NCI-H146 treated with DMSO at 0.1 percent for 48 hours (cell line): ENCODE measurements around the gene PXK.

ENCODE experiments used
- DNase-seq: peaks from one replicate; lab custom pipeline; 2025; ENCODE audit not compliant: unreplicated experiment; lab: John Stamatoyannopoulos, UW

PXK gene

DNA sequence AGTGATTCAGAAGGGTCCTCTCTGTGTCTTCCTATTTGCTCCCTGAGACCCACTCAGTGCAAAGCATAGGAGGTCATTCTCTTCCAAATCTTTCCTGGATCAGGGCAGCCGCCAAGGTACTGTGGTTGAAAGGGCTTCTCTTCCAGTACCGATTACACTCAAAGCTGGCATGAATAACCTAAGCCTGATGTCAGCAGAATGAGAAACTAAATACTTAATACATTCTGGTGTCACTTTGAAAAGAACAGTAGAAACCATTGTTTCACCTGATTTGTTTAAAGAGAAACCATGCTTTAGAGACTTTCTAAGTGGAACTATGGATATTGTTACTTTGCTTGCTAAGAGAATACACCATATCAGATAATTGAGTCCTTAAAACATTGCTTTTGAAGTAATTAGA lies 50.8 kb downstream of the PXK start:
- no peak for DNase-seq

DNA sequence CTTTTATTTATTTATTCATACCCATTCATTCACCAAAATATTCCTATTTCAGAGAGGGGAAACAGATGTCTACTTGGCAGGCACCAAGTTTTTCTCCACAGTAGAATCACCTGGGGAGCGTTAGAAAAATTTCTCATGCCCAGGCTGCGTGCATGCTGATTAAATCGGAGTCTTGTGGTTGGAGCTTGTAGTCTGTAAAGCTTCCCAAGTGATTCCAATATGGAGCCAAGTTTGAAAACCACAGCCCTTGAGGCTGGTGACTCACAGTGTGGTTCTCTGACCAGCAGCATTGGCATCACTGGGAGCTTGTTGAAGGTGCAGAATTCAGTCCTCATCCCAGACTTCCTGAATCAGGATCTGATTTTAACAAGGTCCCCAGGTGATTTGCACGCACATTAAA lies 51.2 kb downstream of the PXK start:
- DNase-seq: no peak

DNA sequence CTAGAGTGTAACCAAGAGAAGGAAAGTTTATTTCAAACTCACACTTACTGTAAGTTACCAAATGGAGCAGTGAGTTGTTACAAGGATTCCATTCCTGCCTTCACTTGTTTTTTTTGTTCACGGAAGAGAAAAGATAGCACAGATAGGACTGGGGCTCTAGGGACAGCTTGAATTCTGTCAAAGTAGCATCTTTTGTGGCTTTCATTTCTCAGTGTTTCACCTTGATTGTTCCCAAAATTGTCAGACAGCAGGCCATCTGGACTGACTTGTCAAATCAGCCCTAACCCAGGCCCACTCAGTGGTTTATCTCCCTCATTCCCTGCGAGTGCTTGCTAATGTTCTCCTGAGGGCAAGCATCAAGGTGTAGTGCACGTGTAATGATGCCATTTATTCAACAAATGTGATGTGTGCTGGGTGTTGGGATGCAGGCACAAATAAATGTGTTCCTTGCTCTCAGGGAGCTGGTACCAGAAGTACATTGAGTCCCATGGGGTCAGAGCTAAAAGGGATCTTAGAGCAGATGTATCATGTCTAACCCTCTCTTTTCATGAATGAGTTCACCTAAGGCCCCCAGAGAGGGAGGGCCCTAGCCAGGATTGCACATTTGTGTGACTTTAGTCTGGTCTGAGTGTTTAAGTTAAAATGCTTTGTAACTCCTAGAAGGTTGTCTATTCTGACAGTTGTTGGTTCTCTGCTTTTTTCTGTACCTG lies 51.8 kb downstream of the PXK start:
- DNase-seq: no peak

DNA sequence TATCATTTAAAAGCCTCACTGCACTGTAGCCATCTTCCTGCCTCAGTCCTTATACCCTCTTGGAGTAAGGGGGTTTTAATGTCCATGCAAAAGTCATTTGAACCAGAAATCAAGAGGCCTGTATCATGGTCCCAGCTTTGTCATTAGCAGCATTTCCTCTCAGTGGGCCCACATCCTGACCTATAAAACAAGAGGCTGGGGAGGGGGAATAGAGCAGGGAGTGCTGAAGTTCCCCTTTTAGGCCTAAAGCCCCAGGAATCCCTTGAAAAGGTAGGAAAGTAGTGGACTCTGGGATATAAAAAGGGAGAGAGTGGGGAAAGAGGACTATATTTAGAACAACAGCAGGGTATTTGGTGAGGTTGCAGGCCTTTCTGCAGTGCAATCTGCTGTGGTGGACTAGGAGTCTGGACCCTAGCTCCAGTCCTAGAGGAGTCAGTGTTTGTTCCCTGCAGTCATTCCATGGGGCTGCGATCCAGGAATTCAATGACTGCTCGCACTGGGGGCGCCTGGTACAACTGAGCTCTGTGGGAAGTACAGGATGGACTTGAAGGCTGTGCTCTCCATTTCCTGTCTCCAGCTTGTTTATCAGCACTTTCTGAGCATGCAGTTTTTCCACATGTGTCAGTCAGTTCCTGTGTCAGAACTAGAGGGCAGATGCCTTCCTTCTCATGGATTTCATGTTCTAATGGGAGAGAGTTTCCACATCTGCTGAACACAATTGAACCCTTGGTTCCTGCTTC lies 54.1 kb downstream of the PXK start:
- no peak for DNase-seq

DNA sequence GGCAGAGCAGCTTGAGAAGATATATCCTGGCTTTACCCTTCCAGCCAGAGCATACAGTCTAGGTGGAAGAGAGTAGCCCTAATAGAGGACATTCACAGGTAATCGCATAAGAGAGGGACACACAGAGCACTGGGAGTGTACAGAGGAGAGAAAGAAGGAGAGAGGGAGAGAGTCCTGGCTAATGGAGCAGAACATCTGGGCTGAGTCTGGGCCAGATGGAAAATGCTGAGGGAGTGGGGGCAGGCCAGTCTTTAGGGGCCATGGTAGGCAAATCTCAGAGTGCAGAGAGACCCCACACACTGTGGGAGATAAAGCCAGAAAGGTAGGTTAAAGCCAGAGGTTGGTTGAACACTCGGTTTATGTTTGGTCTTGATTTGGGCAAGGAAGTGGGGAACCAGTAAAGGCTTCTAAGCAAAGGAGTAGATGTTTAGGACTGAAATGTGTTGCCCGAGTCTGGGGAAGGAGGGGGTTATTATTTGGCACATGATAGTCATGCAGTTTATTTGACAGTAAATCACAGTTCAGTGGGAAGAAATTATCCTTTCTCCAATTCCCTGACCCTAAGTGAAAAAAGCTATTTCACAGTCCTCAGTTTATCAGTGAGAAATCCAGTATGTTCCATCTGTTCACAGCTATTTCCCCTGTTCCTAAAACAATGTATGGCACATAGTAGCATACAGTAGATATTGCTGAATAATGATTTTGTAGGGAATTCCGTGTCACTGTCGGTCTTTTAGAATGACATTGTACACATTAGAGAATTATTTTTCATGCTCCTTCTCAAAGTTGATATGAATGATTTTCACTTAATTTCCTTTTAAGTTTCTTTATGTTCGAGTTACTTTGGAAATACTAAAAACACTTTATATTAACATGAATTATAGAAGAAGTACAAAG lies 55.2 kb downstream of the PXK start:
- no peak for DNase-seq

DNA sequence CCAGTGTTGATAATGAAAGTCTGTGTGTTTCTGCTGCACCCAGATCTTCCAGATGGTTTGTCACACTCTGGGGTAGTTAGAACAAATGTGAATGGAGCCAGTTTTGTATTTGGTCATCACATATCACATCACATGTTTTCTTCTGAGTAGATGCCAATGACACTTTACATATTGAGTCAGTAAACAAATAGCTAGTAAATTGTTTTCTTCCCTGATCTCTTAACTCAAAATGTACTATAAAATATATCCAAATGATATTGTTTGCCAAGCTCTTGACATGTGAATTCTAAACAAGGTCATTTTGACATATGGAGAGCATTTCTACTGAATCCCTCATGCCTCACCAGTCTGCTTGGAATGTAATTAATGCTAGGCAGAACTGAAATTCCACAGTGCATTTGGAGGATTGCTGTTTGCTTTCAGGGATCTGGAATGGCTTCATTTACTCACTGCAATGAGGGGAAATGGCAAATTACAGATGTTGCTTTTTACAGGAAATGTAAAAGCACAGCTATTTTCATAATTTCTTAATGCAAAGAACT lies 55.9 kb downstream of the PXK start:
- no peak for DNase-seq

DNA sequence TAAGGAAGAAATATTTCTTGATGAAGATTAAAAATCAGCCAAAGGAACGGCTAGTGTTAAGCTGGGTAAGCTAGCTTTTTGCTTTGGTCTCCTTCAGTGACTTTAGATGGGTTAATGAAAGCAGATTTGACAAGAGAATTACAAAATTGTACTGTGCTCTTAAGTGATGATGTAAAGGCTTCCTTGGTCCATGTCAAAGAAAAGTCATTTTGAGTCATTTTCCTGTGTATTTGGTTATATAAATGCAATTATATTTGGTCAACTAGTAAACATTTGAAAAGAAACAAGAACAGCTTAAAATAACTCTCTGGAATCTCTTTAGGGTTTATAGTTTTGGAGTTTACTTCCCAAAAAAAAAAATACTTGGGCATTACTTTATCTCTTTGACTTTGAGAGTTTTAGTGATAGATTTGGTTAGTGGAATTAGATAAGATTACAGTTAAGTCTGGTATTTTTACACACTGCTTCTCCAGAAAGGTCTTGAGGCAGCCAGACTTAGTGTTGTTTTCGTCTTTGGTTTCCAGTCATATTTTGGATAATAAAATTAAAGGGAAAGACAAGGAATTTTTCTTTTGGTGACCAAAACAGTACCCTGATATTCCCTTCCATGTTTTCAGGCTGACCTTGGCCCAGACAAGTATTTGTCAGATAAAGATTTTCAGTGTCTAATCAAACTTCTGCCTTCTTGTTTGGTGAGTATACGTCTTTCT lies 58.6 kb downstream of the PXK start:
- DNase-seq: no peak

DNA sequence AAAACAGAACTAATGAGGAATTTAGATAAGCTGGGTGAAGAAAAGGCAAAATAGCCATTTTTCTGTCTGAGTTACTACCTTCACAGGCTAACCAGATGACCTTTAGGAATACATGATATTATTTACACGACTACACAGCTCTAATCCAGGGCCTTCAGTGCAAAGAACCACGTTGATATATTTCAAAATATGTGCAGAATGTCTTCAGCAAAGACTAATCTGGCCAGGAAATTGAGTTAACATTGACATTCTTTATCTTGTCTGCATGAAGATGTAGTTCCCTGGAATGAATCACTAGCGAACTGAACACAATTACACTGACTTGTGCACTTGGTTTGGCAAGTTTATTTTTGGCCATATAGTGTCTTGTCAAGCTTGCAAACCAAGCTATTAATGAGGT lies 59.5 kb downstream of the PXK start:
- no peak for DNase-seq

DNA sequence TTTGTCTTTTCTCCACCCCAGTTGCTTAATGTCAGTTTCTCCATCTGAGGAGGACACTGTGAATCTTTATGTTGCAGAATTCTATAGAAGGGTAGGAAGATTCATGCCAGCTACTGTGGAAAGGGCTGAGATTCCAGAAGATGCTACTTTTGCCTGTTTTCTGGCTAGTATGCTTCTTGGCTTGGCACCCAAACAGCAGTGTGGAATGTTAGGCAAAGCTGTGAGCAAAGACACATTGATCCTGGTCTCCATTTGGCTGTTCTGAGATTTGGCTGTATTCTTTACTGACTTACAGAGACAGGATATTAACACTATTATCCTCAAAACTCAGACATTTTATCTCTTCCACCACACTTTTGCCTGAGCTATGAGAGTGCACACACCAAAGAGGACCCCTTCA lies 61.6 kb downstream of the PXK start:
- DNase-seq: no peak

DNA sequence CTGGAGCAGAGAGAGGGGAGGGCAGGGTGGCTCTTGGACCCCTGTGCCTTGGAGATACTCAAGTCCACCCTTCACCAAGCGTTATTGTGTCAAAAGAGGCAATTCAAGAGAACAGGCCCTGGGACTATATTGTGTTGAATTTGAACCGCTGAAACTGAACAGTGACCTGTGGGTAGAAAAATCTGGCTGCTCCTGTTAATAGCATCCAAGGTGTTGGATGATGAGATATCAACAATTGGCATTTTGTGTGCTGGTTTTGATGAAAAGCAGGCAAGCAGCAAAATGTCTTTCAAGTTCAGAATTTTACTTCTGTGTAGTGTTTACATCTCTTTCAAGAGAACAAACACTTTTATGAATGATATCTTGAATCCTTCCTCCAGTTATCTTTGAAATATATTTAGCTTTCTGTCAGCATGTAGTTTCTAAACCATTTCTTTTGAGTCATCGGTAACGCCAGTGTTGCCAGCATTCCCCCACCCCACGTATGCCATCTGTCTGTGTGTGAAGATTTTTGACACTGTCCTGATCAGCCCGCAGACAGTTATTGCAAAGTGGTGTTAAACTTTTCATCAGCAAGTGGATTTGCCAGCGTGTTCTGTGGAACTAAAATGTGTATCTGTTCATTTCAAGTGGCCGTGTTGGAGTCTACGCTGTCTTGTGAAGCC lies 66.1 kb downstream of the PXK start:
- no peak for DNase-seq

DNA sequence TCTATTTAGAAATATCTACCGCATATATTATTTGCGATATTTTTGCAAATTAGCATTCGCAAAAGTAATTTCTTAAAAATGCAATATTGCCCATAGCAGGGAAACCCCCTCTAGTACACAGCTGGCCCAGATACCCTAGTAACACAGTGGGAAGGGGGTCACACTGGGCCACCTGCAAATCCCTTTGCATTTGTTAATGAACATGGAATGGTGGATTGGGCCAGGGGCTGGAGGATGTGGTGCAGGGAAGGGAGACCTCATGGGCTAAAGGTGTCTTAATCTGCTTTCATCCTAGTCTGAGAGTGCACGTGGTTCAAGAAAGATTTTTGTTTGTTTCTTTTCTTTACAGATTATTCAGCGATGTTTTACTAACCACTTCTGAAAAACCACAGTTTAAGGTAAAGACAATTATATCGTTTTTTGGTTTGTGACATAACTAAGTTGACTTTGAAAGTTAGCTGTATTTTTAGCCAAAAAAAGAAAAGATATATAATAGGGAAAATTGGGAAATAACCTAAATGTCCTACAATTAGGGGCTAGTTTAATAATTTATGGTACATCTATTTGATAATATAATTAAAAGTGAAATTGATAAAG lies 70.9 kb downstream of the PXK start:
- no peak for DNase-seq

DNA sequence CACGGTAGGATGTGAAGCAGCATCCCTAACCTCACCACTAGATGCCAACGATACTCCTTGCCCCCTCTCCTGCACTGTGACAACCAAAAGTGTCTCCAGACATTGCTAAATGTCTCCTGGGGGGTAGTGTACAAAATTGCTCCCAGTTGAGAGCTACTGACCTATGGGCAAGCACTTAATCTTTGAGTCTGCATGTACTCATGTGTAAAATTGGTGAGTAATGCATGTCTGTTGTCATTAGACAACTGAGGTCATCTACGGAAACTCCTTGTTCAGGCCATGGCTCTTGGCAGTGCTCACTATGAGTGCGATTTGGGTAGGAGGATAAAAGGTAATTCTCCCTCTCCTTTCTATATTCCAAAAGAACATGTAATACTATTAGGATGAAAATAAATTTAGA lies 71.7 kb downstream of the PXK start:
- DNase-seq: no peak

DNA sequence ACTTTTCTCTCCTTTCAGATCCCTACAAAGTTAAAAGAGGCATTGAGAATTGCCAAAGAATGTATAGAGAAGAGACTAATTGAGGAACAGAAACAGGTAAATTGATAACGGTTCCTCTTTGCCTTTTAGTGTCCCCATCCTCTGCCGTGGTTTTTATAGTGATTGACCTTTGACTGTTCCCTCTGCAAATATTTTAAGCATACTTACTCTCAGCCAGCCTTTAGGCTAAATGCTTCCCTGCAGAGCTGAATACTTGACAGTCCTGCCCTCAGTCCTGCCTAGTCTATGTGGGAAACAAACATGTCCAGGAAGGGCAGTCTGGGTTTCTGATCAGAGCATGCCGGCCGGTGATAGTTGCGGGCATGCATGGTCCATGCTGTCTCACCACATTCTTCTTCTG lies 76.2 kb downstream of the PXK start:
- no peak for DNase-seq

DNA sequence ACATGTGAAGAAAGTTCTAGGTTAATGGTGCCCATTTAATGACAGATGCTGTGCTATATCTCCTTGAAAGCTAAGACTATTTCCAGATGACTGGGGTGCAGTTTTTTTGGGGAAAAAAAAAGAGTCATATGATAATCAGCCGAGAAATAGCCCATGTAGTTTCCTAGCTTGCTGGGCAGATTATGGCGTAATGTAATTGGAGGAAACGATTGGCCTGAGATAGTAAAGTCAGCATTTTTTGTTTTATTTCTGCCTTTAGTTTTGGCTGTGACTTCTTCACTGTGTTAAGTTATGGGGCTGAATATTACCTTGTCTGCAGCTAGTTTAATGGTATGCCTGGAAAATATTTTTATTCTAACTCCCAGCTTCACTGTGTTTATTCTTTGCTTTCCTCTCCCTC lies 77.0 kb downstream of the PXK start:
- no peak for DNase-seq

DNA sequence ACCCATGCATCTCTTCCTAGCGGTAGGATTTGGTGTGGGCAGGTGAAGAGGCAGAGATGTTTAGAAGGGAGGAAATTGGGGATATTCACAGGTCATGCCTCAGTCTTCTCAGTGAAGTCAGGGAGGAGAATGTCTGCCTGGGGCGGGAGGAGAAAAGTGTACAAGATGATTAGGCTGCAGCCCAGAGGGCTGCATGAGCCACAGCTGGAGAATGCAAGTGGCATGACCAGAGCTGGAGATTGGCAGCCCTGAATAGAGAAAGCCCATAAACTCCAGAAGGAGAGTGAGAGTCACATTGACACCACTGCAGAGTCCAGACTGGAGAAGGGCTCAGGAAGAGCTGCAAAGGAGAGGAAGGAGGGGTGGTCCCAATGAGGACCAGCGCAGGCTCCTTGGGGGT lies 78.3 kb downstream of the PXK start:
- DNase-seq: no peak

DNA sequence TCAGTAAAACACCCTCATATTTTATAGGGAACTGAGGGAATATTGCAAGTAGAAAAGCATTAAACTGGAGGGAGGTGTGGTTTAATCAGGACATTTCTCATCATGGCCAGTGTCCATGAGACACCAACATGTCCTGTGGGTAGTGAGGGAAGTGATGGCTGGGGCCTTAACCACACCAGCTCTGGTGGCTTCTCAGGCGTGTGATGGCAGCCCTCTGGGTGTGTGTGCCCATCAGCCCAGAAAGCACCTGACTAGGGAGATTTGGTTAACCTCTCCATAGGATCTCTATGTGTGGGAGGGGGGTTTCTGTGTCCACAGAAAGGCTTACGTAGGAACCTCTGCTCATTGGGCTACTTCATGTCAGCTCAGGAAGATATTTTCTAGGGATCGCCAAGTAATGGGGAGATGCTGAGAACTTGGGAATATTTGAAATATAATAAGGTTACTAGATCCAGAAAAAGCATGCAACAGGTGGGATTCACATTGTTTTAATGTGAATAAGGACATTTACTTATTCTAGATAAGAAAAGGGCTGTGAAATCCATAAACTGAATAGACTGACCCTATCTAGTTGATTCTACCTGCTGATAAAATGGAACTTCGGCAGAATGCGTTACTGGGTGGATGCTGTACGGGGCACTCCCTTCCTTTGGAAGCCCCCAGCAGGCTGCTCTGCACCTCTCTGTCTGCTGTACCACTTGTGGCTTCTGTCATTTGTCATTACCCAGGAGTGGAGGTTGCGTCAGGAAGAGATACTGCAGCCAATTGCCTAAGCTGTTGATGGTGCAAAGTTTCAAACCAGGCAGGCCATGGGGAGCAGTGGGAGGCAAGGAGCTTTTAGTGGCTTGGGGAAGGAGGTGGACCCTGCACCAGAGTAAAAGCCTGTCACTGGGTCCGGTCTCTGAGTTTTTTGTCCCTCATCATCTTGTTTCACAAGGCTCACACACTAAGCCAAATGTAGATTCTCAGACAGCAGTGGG lies 79.4 kb downstream of the PXK start:
- no peak for DNase-seq

DNA sequence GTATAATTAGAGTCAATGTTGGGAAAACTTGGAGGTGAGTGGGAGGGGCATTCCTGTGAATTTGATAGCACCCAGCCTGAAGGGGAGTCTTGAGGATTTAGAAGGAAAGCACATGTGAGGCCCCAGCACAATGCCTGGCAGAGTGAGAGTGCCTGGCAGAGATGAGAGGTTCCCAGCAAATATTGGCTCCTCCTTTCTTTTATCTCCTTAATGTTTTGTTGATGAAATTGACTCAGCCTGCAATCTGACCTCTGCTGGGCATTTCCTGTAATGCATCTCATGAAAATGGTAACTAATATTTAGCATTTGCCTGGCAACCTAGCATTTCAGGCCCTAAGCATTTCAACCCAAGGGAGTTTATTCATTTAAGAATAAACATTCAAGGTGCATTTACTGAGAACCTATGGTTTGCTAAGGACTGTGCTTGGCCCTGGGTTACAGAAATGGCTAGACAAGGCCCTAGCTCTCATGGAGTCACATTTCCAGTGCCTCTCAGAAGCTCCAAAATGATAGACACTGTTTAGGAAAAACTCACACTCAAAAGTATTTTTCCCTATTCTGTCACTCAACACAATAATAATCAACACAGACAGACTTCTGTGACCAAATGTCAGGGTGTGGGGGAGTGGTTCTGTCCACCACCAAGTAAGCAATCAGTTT lies 82.0 kb downstream of the PXK start:
- DNase-seq: peak; percentile 39

DNA sequence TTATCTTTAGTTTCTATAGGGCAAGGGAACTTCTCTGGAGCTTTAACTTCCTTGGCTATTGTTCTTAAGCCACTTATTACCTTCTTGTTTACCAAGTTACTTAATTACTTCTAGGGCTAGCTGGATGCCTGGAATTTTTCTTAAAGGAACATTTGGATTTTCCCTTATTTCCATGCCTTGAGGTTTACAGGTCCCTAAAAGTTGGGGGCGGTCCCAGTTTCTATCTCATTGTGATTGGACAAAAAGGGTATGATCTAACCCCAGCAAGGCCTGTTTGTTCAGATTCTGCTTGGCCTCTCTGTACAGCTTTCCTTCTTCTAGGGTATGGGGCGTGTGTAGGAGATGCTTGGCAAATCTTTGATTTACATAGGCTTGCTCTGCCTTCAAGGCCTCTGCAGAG lies 83.5 kb downstream of the PXK start:
- no peak for DNase-seq
